ENCODE data around the gene C14orf132.
A peak's percentile ranks its signal among the peaks of the same experiment; 100 is the strongest.

C14orf132 gene

GRCh38 chr14:96098309-96098998 lies 59.3 kb downstream of the C14orf132 start:
- DNase-seq (ENCODE audit: low read depth in 2 of 2), result no peak

GRCh38 chr14:96098999-96099335 lies 59.8 kb downstream of the C14orf132 start:
- DNase-seq (ENCODE audit: low read depth in 2 of 2), result no peak

GRCh38 chr14:96100161-96101064 lies 61.3 kb downstream of the C14orf132 start:
- DNase-seq (ENCODE audit: low read depth in 2 of 2), result peak; percentile 57 to 62

GRCh38 chr14:96102081-96102856 lies 63.1 kb downstream of the C14orf132 start:
- DNase-seq (ENCODE audit: low read depth in 2 of 2), result no peak

- DNase-seq (ENCODE audit: low read depth in 2 of 2), result no peak
Observed at GRCh38 chr14:96103075-96103474, 63.9 kb downstream of the C14orf132 start.

GRCh38 chr14:96103560-96104460 lies 64.6 kb downstream of the C14orf132 start:
- no peak for DNase-seq (ENCODE audit: low read depth in 2 of 2)

- no peak for DNase-seq (ENCODE audit: low read depth in 2 of 2)
Observed at GRCh38 chr14:96104469-96105057, 65.4 kb downstream of the C14orf132 start.

GRCh38 chr14:96105089-96105925 lies 66.1 kb downstream of the C14orf132 start:
- no peak for DNase-seq (ENCODE audit: low read depth in 2 of 2)

- no peak for DNase-seq (ENCODE audit: low read depth in 2 of 2)
Observed at GRCh38 chr14:96105926-96106441, 66.8 kb downstream of the C14orf132 start.

GRCh38 chr14:96106891-96107290 lies 67.7 kb downstream of the C14orf132 start:
- no peak for DNase-seq (ENCODE audit: low read depth in 2 of 2)

GRCh38 chr14:96108061-96108795 lies 69.1 kb downstream of the C14orf132 start:
- no peak for DNase-seq (ENCODE audit: low read depth in 2 of 2)

- no peak for DNase-seq (ENCODE audit: low read depth in 2 of 2)
Observed at GRCh38 chr14:96108911-96109310, 69.7 kb downstream of the C14orf132 start.

- no peak for DNase-seq (ENCODE audit: low read depth in 2 of 2)
Observed at GRCh38 chr14:96109596-96110355, 70.6 kb downstream of the C14orf132 start.

- no peak for DNase-seq (ENCODE audit: low read depth in 2 of 2)
Observed at GRCh38 chr14:96112032-96112431, 72.9 kb downstream of the C14orf132 start.

- DNase-seq (ENCODE audit: low read depth in 2 of 2), result no peak
Observed at GRCh38 chr14:96114002-96114401, 74.8 kb downstream of the C14orf132 start.

GRCh38 chr14:96117101-96117897 lies 78.1 kb downstream of the C14orf132 start:
- no peak for DNase-seq (ENCODE audit: low read depth in 2 of 2)

GRCh38 chr14:96117960-96118359 lies 78.8 kb downstream of the C14orf132 start:
- no peak for DNase-seq (ENCODE audit: low read depth in 2 of 2)

Measured in stimulated activated CD4-positive, alpha-beta T cell treated with anti-CD3 and anti-CD28 coated beads, Interleukin-4, amount 100 ng/mL, for 48 hours (primary cell).